GM12878 (cell line): Measurements from ENCODE around the gene NUDT5. TPM values are rescaled to one million over a fixed set of nuclear protein-coding genes. Genes with fewer than 3 reads are reported as not detected.
A peak's percentile ranks its signal among the peaks of the same experiment; 100 is the strongest.

Experiments used
- ATAC-seq: fragments of 200-7000 bp; cut with Tn5 transposase; 3 replicates; pipeline ENCODE4 v1.9.1; 2020; ENCODE audit warnings: mild to moderate bottlenecking, moderate library complexity
- BruUV-seq: library from RNA; stranded (reverse); fragments of 400-500 nt; replicated peaks from 2 replicates; lab custom pipeline; 2021; lab: Mats Ljungman, UMichigan
- CTCF ChIA-PET: fragments of 300-600 bp; sonication (Branson Sonifier 250); formaldehyde crosslinking; extraction: SDS; loops from one replicate; lab custom pipeline; 2021; ENCODE audit warnings: inconsistent platforms; lab: Yijun Ruan, JAX
- POLR2A ChIA-PET: fragments of 350-600 bp; formaldehyde crosslinking; extraction: SDS; loops from one replicate; lab custom pipeline; 2021; ENCODE audit warnings: inconsistent platforms; lab: Charles Lee
- RAD21 ChIA-PET: fragments of 300-600 bp; sonication (Branson Sonifier 250); formaldehyde crosslinking; loops from one replicate; lab custom pipeline; 2023; ENCODE audit warnings: antibody characterized with exemption; ENCODE audit not compliant: unreplicated experiment; lab: Charles Lee
- SMC1A ChIA-PET: fragments of 300-600 bp; sonication (Branson Sonifier 250); formaldehyde crosslinking; loops from one replicate; lab custom pipeline; 2023; ENCODE audit not compliant: unreplicated experiment, uncharacterized antibody; lab: Charles Lee
- DNase-seq: peaks from one replicate; pipeline ENCODE4 v3.0.0-alpha.2; 2011; ENCODE audit warnings: low read depth, low spot score
- FAIRE-seq: peaks from 3 replicates; lab custom pipeline; 2011; peaks lifted over from hg19 to GRCh38; lab: Jason Lieb, UNC
- H2AFZ ChIP-seq: 2 replicates; pipeline ENCODE4 v1.6.0; 2011; ENCODE audit warnings: low read depth, low read length, control low read depth; ENCODE audit not compliant: control insufficient read depth
- H3K27ac ChIP-seq: 2 replicates; pipeline ENCODE4 v1.5.1; 2011; ENCODE audit warnings: control low read depth; ENCODE audit not compliant: control insufficient read depth, insufficient read depth
- H3K27me3 ChIP-seq, 2 experiments: replicated peaks in 1 of 2; 2 replicates each; pipeline versions ENCODE4 v1.6.0 to v1.6.1; 2011; ENCODE audit warnings: low read length in 1 of 2; ENCODE audit not compliant: control insufficient read depth in 2 of 2, insufficient read depth in 2 of 2
- H3K36me3 ChIP-seq, 2 experiments: 2 replicates each; pipeline ENCODE4 v1.5.1; 2011; ENCODE audit warnings: low read length in 1 of 2; ENCODE audit not compliant: control insufficient read depth in 2 of 2, insufficient read depth in 2 of 2
- H3K4me1 ChIP-seq: 2 replicates; pipeline ENCODE4 v1.6.1; 2011; ENCODE audit warnings: mild to moderate bottlenecking, low read length, moderate library complexity, mixed read lengths; ENCODE audit not compliant: control insufficient read depth, insufficient read depth
- H3K4me2 ChIP-seq: 2 replicates; pipeline ENCODE4 v1.6.0; 2011; ENCODE audit warnings: control low read depth; ENCODE audit not compliant: control insufficient read depth, insufficient read depth
- H3K4me3 ChIP-seq: fragments of 200-600 bp; sonication (generic); 2 replicates; pipeline ENCODE4 v1.5.1; 2016
- H3K79me2 ChIP-seq: 2 replicates; pipeline ENCODE4 v1.6.0; 2011; ENCODE audit warnings: low read length; ENCODE audit not compliant: control insufficient read depth, insufficient read depth
- H3K9ac ChIP-seq: 2 replicates; pipeline ENCODE4 v1.8.0; 2011; ENCODE audit warnings: low read length, control low read depth, mixed read lengths; ENCODE audit not compliant: control insufficient read depth, insufficient read depth
- H3K9me3 ChIP-seq: replicated peaks from 3 replicates; pipeline ENCODE4 v1.5.1; 2011; ENCODE audit warnings: mild to moderate bottlenecking, low read length; ENCODE audit not compliant: control insufficient read depth, insufficient read depth
- H4K20me1 ChIP-seq: 2 replicates; pipeline ENCODE4 v1.6.0; 2011; ENCODE audit not compliant: control insufficient read depth, insufficient read depth
- BHLHE40 ChIP-seq, 2 experiments: fragments of 450-650 bp in 1 of 2; IDR thresholded peaks; 2 replicates each; pipeline ENCODE4 v1.6.1; 2011 to 2017; ENCODE audit warnings: low read depth in 2 of 2, borderline replicate concordance in 1 of 2, improper control_type of control experiment in 1 of 2, low read length in 1 of 2, mild to moderate bottlenecking in 1 of 2
- DPF2 ChIP-seq: fragments of 450-650 bp; IDR thresholded peaks from 2 replicates; pipeline ENCODE4 v1.6.1; 2017; ENCODE audit warnings: mild to moderate bottlenecking
- EGR1 ChIP-seq, 2 experiments: IDR thresholded peaks; 1 replicate in 1 of 2; 2 replicates in 1 of 2; pipeline ENCODE4 v1.6.1; 2011 to 2012; ENCODE audit warnings: low read depth in 2 of 2, low read length in 2 of 2, borderline replicate concordance in 1 of 2, mild to moderate bottlenecking in 1 of 2, moderate library complexity in 1 of 2
- ETV6 ChIP-seq, 2 experiments: fragments of 450-650 bp in 1 of 2; IDR thresholded peaks in 1 of 2; conservative IDR thresholded peaks in 1 of 2; 2 replicates each; pipeline ENCODE4 v1.6.1; 2014; ENCODE audit warnings: antibody characterized with exemption in 1 of 2, borderline replicate concordance in 1 of 2, low read depth in 1 of 2, mild to moderate bottlenecking in 1 of 2, moderate library complexity in 1 of 2
- GABPA ChIP-seq: IDR thresholded peaks from 2 replicates; pipeline ENCODE4 v1.6.1; 2014; ENCODE audit warnings: antibody characterized with exemption, low read depth, mild to moderate bottlenecking, inconsistent platforms
- HCFC1 ChIP-seq: fragments of 150-350 bp; IDR thresholded peaks from 2 replicates; pipeline ENCODE4 v1.6.1; 2014; ENCODE audit warnings: low read length
- KDM1A ChIP-seq: fragments of 200-600 bp; sonication (generic); IDR thresholded peaks from 2 replicates; pipeline ENCODE4 v1.6.1; 2016; ENCODE audit warnings: borderline replicate concordance
- LARP7 ChIP-seq: fragments of 450-650 bp; IDR thresholded peaks from 2 replicates; pipeline ENCODE4 v1.6.1; 2017; ENCODE audit warnings: mild to moderate bottlenecking
- NRF1 ChIP-seq: conservative IDR thresholded peaks from 2 replicates; pipeline ENCODE4 v1.6.1; 2011; ENCODE audit warnings: mild to moderate bottlenecking, low read depth, low read length, improper control_type of control experiment
- RUNX3 ChIP-seq: IDR thresholded peaks from 2 replicates; pipeline ENCODE4 v1.6.1; 2012; ENCODE audit warnings: low read length, inconsistent platforms
- SIX5 ChIP-seq: IDR thresholded peaks from 2 replicates; pipeline ENCODE4 v1.6.1; 2011; ENCODE audit warnings: mild to moderate bottlenecking, low read depth, low read length, moderate library complexity; ENCODE audit not compliant: severe bottlenecking
- YY1 ChIP-seq: IDR thresholded peaks from 2 replicates; pipeline ENCODE4 v1.6.1; 2011; ENCODE audit warnings: low read depth, mild to moderate bottlenecking, low read length
- ZSCAN29 ChIP-seq: fragments of 450-650 bp; IDR thresholded peaks from 2 replicates; pipeline ENCODE4 v1.6.1; 2017; ENCODE audit warnings: mild to moderate bottlenecking, moderate library complexity
- WGBS: methylation state at CpG from one replicate; pipeline ENCODE4 v1.1.6; 2016; ENCODE audit warnings: low lambda C conversion rate; ENCODE audit not compliant: insufficient replicate concordance, insufficient coverage; ENCODE audit errors: missing lambda C conversion rate; 5-methylcytosine and 5-hydroxymethylcytosine counted together
- in situ Hi-C: fragments of 300-500 bp; cut with MboI; formaldehyde crosslinking; loops from 9 replicates; pipeline ENCODE4 v1.14.3; 2018; ENCODE audit warnings: mixed read lengths
- intact Hi-C: fragments of 100-400 bp; cut with micrococcal nuclease; formaldehyde crosslinking; loops from one replicate; pipeline ENCODE4 v1.14.2; 2022; ENCODE audit not compliant: unreplicated experiment
- polyA plus RNA-seq, 11 experiments: library from polyadenylated mRNA; depleted of rRNA in 4 of 11; unstranded in 6 of 11; stranded (reverse) in 5 of 11; fragments of >200 nt; fragmentation: Nextera tagmentation in 4 of 11; fragmentation: Illumina TruSeq in 1 of 11; extraction: Ambion mirVana in 4 of 11; extraction: Trizol in 1 of 11; gene quantifications; 1 replicate in 1 of 11; 2 replicates in 10 of 11; pipeline versions ENCODE4 v1.2.1 to v1.2.3, GENCODE V29; 2011 to 2016; ENCODE audit warnings: inconsistent platforms in 2 of 11, missing spikeins in 2 of 11, low read depth in 1 of 11
- total RNA-seq, 4 experiments: library from RNA; depleted of rRNA in 3 of 4; stranded (reverse); fragments of >200 nt in 3 of 4; fragmentation: Illumina TruSeq in 1 of 4; extraction: Trizol in 1 of 4; gene quantifications; 2 replicates each; pipeline versions ENCODE4 v1.2.1 to v1.2.3, GENCODE V29; 2013 to 2021
- TF ChIP-seq, protein P1 (sequence below): fragments of 450-650 bp; IDR thresholded peaks from 2 replicates; pipeline ENCODE4 v1.6.1; 2017; ENCODE audit warnings: mild to moderate bottlenecking, moderate library complexity
- TF ChIP-seq, protein P2 (sequence below): IDR thresholded peaks from 2 replicates; pipeline ENCODE4 v1.6.1; 2012; ENCODE audit warnings: low read depth, low read length, improper control_type of control experiment
- TF ChIP-seq, protein P3 (sequence below): IDR thresholded peaks from 2 replicates; pipeline ENCODE4 v1.6.1; 2011; ENCODE audit warnings: low read depth, mild to moderate bottlenecking, low read length, moderate library complexity, borderline replicate concordance; ENCODE audit errors: extremely low read depth

The NUDT5 gene
- total and polyA plus RNA-seq, 10 of the 15 experiments (the other 5 are each of a cell fraction or from before 2014, with no cell fraction given) = 74.1 to 345 (median 153) TPM

DNA sequence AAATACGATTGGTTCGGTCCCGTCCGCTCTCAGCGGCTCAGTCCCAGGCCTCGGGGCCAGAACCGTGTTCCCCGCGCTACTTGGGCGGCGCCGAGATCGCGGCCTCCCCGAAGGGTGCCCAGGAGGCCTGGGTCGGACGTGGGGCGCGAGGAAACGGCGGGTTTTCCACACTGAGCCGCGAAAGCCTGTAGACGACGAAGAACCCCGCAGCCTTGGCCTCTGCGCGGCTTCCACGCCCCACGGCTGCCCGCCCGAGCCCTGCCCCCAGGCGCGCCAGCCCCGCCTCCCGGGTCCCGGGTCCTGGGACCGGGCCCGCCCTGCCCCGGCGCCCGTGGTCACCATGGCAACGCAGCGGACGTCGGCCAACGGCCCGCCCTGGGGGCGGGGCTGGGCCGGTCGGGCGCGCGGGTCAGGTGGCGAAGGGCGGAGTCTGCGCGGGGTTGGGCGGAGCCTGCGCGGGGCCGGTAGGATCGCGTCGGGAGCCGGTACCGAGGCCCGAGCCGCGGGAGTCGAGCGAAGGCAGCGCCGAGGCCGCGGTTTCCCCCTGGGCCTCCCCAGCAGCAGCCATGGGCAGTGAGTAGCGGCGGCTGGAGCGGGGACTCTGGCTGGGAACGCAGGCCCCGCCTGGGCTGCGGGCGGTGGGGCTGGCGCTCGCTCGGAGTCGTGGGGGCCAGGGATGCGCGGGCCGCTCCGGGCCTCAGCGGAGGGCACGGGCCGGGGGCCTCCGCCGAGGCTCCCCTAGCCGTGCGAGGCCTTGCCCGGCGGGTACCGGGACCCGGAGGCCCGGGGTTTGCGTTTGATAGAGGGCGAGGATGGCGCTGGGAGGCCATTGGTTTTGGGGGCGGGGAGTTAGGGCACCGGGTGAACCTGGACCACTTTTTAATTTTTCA is 66.2 kb downstream of the NUDT5 start, which contains the start of gene SEC61A2:
Gene SEC61A2 (plus strand): TSS at position 456 of the 890 bp plus-strand sequence. CDS start 111 bp downstream, at position 567.
- CTCF ChIA-PET = interaction anchor here (1.0 to 2.6 kb wide), 6 partner anchors 51 to 143 kb away, joined by 3 to 10 read pairs (median 5); partner anchors contain the start of gene UPF2
- no peaks in the 10 kb centered on the region for H3K27me3 ChIP-seq
- peak; percentile 87 for FAIRE-seq
- no peaks in the 10 kb centered on the region for H3K9me3 ChIP-seq
- ATAC-seq = peak; percentile 93
- H3K9ac ChIP-seq = peak within 1 kb of the TSS; percentile 81
- in situ Hi-C loops (no loop called here), intact Hi-C loops (loop anchor here (5.0 kb wide), 1 partner anchor 68 kb away; the partner anchor contains the start of genes CDC123 and NUDT5)
- POLR2A ChIA-PET = interaction anchor here (0.7 kb wide), 2 partner anchors 56 to 95 kb away, joined by 3 read pairs; no protein-coding TSS in a partner anchor
- no TSS peak for BruUV-seq
- peaks cover 25% of the 10 kb centered on the region for H3K79me2 ChIP-seq
- H2AFZ ChIP-seq = peak within 1 kb of the TSS; percentile 94
- no peaks in the 10 kb centered on the region for H4K20me1 ChIP-seq
- 1% methylated on average over 66 of the region's 108 CpGs for WGBS
- DNase-seq = peak; percentile 53
- H3K4me2 ChIP-seq = peak within 1 kb of the TSS; percentile 93
- no peaks in the 10 kb centered on the region for H3K4me1 ChIP-seq
- no peaks in the 10 kb centered on the region for H3K36me3 ChIP-seq
- RAD21 ChIA-PET = interaction anchor here (1.0 to 2.6 kb wide), 7 partner anchors 8 to 772 kb away, joined by 3 to 11 read pairs (median 4); partner anchors contain the start of gene UPF2
- SMC1A ChIA-PET = interaction anchor here (0.7 to 2.0 kb wide), 7 partner anchors 8 to 135 kb away, joined by 3 to 10 read pairs (median 4); partner anchors contain the start of genes CDC123 and NUDT5
- peak within 1 kb of the TSS; percentile 87 for H3K4me3 ChIP-seq
- H3K27ac ChIP-seq = peak within 1 kb of the TSS; percentile 85
- TF ChIP-seq KDM1A (no peak), YY1 (peak; percentile 34; the same call in 1 of the 2 replicates), RUNX3 (peak; percentile 30), DPF2 (peak; percentile 73; the same call in 1 of the 2 replicates), LARP7 (peak; percentile 89), SIX5 (peak; percentile 2), EGR1 (IDR thresholded peaks at IDR 0.05; ENCODE audit: borderline replicate concordance in 1 of 2, low read depth in 2 of 2, low read length in 2 of 2) (peak; percentile 12 to 33; a peak in 2 of 3 replicates), BHLHE40 (IDR thresholded peaks at IDR 0.05; ENCODE audit: borderline replicate concordance in 1 of 2, low read depth in 2 of 2, low read length in 1 of 2) (peak; percentile 10 to 75; a peak in 2 of 4 replicates), GABPA (no peak), ZSCAN29 (peak; percentile 68; the same call in 1 of the 2 replicates), NRF1 (peak; percentile 68), HCFC1 (peak; percentile 12; the same call in 1 of the 2 replicates), ETV6 (conservative IDR thresholded peaks at IDR 0.05 in 1 of 2, IDR thresholded peaks at IDR 0.05 in 1 of 2; ENCODE audit: borderline replicate concordance in 1 of 2, low read depth in 1 of 2) (no peak)
- TF ChIP-seq, protein P1, sequence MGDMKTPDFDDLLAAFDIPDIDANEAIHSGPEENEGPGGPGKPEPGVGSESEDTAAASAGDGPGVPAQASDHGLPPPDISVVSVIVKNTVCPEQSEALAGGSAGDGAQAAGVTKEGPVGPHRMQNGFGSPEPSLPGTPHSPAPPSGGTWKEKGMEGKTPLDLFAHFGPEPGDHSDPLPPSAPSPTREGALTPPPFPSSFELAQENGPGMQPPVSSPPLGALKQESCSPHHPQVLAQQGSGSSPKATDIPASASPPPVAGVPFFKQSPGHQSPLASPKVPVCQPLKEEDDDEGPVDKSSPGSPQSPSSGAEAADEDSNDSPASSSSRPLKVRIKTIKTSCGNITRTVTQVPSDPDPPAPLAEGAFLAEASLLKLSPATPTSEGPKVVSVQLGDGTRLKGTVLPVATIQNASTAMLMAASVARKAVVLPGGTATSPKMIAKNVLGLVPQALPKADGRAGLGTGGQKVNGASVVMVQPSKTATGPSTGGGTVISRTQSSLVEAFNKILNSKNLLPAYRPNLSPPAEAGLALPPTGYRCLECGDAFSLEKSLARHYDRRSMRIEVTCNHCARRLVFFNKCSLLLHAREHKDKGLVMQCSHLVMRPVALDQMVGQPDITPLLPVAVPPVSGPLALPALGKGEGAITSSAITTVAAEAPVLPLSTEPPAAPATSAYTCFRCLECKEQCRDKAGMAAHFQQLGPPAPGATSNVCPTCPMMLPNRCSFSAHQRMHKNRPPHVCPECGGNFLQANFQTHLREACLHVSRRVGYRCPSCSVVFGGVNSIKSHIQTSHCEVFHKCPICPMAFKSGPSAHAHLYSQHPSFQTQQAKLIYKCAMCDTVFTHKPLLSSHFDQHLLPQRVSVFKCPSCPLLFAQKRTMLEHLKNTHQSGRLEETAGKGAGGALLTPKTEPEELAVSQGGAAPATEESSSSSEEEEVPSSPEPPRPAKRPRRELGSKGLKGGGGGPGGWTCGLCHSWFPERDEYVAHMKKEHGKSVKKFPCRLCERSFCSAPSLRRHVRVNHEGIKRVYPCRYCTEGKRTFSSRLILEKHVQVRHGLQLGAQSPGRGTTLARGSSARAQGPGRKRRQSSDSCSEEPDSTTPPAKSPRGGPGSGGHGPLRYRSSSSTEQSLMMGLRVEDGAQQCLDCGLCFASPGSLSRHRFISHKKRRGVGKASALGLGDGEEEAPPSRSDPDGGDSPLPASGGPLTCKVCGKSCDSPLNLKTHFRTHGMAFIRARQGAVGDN = peak; percentile 83
- TF ChIP-seq, protein P2, sequence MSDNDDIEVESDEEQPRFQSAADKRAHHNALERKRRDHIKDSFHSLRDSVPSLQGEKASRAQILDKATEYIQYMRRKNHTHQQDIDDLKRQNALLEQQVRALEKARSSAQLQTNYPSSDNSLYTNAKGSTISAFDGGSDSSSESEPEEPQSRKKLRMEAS = 0 out of 2 replicates have a peak, but pooled peaks have one; percentile 24
- TF ChIP-seq, protein P3, sequence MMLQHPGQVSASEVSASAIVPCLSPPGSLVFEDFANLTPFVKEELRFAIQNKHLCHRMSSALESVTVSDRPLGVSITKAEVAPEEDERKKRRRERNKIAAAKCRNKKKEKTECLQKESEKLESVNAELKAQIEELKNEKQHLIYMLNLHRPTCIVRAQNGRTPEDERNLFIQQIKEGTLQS = no peak
